ENCODE data around the gene MAPK1. TPM values are rescaled to one million over a fixed set of nuclear protein-coding genes. Genes with fewer than 3 reads are reported as not detected.
"Not testable (repeated sequence)": the region's sequence is repeated elsewhere in the genome, so short reads cannot be mapped to it uniquely, and the experiment has no call there.

The MAPK1 gene
- total RNA-seq, 4 donors from 2014 or later, result 36.0 to 57.6 (median 45.0) TPM

GRCh38 chr22:21876486-21877176, 9.2 kb upstream of the MAPK1 start:
- no peak for TF ChIP-seq POLR2A (IDR thresholded peaks at IDR 0.05)
- DNase-seq, result no peak
- intact Hi-C loops (cut with DNase I), result no loop called here
- 48 to 65% methylated on average over 4 of the region's 4 CpGs for WGBS, 2 donors
- no peaks in the 10 kb centered on the region for H3K27me3 ChIP-seq
- no peak overlapping the region for H3K27ac ChIP-seq
- H3K4me3 ChIP-seq, result no peak overlapping the region
- no peaks in the 10 kb centered on the region for H3K36me3 ChIP-seq
- no peaks in the 10 kb centered on the region for H3K4me1 ChIP-seq
- H3K9me3 ChIP-seq, result no peaks in the 10 kb centered on the region

GRCh38 chr22:21874953-21875352, 7.5 kb upstream of the MAPK1 start:
- H3K4me1 ChIP-seq; DNase-seq; H3K4me3 ChIP-seq; H3K27ac ChIP-seq; intact Hi-C loops (cut with DNase I); H3K36me3 ChIP-seq; H3K27me3 ChIP-seq; H3K9me3 ChIP-seq: not testable (repeated sequence)
- 72 to 73% methylated on average over 4 of the region's 4 CpGs for WGBS, 2 donors

GRCh38 chr22:21873619-21874018, 6.2 kb upstream of the MAPK1 start:
- Histone ChIP-seq H3K4me3 (no peak overlapping the region), H3K4me1 (peaks cover 0 to 4% (median 0%) of the 10 kb centered on the region in 3 donors), H3K36me3 (no peaks in the 10 kb centered on the region), H3K27me3 (no peaks in the 10 kb centered on the region), H3K9me3 (no peaks in the 10 kb centered on the region), H3K27ac (no peak overlapping the region)
- TF ChIP-seq POLR2A (IDR thresholded peaks at IDR 0.05) (no peak), CTCF (IDR thresholded peaks at IDR 0.05) (no peak)
- intact Hi-C loops (cut with DNase I), result no loop called here
- 90 to 95% methylated on average over 7 of the region's 7 CpGs for whole genome bisulfite sequencing, 2 donors
- no peak for DNase-seq

GRCh38 chr22:21872741-21873140, 5.3 kb upstream of the MAPK1 start:
- H3K27me3 ChIP-seq; intact Hi-C loops (cut with DNase I); DNase-seq; H3K9me3 ChIP-seq; H3K36me3 ChIP-seq; H3K27ac ChIP-seq; H3K4me3 ChIP-seq: not testable (repeated sequence)
- H3K4me1 ChIP-seq, result peaks cover 4 to 13% (median 5%) of the 10 kb centered on the region in 3 donors
- WGBS, 2 donors, result 100% methylated on average over 4 of the region's 4 CpGs; no CpG with 5 or more reads in 1 of the 2 donors

GRCh38 chr22:21868651-21869050, 1.2 kb upstream of the MAPK1 start:
- H3K27me3 ChIP-seq, result no peaks in the 10 kb centered on the region
- TF ChIP-seq POLR2A (IDR thresholded peaks at IDR 0.05), result no peak
- no peak for TF ChIP-seq CTCF (IDR thresholded peaks at IDR 0.05)
- intact Hi-C loops (cut with DNase I), result loop anchor here (10.0 kb wide), 1 partner anchor 134 kb away; the partner anchor contains the start of gene YPEL1
- no peak for DNase-seq
- H3K9me3 ChIP-seq, result no peaks in the 10 kb centered on the region
- H3K36me3 ChIP-seq, result no peaks in the 10 kb centered on the region
- peaks cover 10 to 44% (median 23%) of the 10 kb centered on the region in 3 donors for H3K4me1 ChIP-seq
- 90 to 93% methylated on average over 7 of the region's 7 CpGs for WGBS, 2 donors
- peak overlapping the region in 2 of 4 donors; percentile 88 for H3K4me3 ChIP-seq
- H3K27ac ChIP-seq, result peak overlapping the region in 1 of 4 donors; percentile 94

GRCh38 chr22:21866833-21867527, 465 bp downstream of the MAPK1 start:
- WGBS, 2 donors, result 0% methylated on average over 9 to 12 of the region's 91 CpGs
- peaks cover 10 to 61% (median 23%) of the 10 kb centered on the region in 3 donors for H3K4me1 ChIP-seq
- no peak for DNase-seq

More at GRCh38 chr22:21866833-21867527, 465 bp downstream of the MAPK1 start:
- H3K36me3 ChIP-seq, result no peaks in the 10 kb centered on the region
- H3K9me3 ChIP-seq, result no peaks in the 10 kb centered on the region
- intact Hi-C loops (cut with DNase I), result loop anchor here (10.0 kb wide), 1 partner anchor 132 kb away; the partner anchor contains the start of gene YPEL1
- peak overlapping the region; percentile 94 to 97 (median 96) for H3K27ac ChIP-seq
- H3K27me3 ChIP-seq, result no peaks in the 10 kb centered on the region
- TF ChIP-seq POLR2A (IDR thresholded peaks at IDR 0.05) (no peak), CTCF (IDR thresholded peaks at IDR 0.05) (no peak)
- H3K4me3 ChIP-seq, result peak overlapping the region; percentile 86 to 88 (median 88)

Data from esophagus squamous epithelium (tissue), 5 donors.